ENCODE data around the gene NID1. TPM values are rescaled to one million over a fixed set of nuclear protein-coding genes. Genes with fewer than 3 reads are reported as not detected.

The NID1 gene
- total and polyA plus RNA-seq, 8 donors = 3.6 to 28.2 (median 8.7) TPM

GRCh38 chr1:236033336-236033735 is 31.6 kb downstream of the NID1 start:
- no peaks in the 10 kb centered on the region for H3K36me3 ChIP-seq
- intact Hi-C loops (cut with DNase I) = no loop called here

GRCh38 chr1:236030534-236030933 is 34.4 kb downstream of the NID1 start:
- intact Hi-C loops (cut with DNase I) = no loop called here
- TF ChIP-seq CTCF (IDR thresholded peaks at IDR 0.05) = no peak
- H3K36me3 ChIP-seq = no peaks in the 10 kb centered on the region
- H3K9me3 ChIP-seq = no peaks in the 10 kb centered on the region
- H3K27me3 ChIP-seq = no peaks in the 10 kb centered on the region
- 22 to 28% methylated on average over 3 of the region's 3 CpGs for WGBS, 2 donors
- no peaks in the 10 kb centered on the region for H3K4me1 ChIP-seq
- ATAC-seq = no peak
- no peak for FAIRE-seq
- no peak for DNase-seq
- H3K4me3 ChIP-seq = no peak overlapping the region
- H3K27ac ChIP-seq = no peak overlapping the region

More at GRCh38 chr1:236033336-236033735, 31.6 kb downstream of the NID1 start:
- ATAC-seq (no peak), DNase-seq (no peak), FAIRE-seq (no peak)
- H3K4me1 ChIP-seq = no peaks in the 10 kb centered on the region
- H3K4me3 ChIP-seq = no peak overlapping the region
- 75 to 81% methylated on average over 4 of the region's 4 CpGs for WGBS, 2 donors
- no peaks in the 10 kb centered on the region for H3K9me3 ChIP-seq
- no peaks in the 10 kb centered on the region for H3K27me3 ChIP-seq
- no peak for TF ChIP-seq CTCF (IDR thresholded peaks at IDR 0.05)
- H3K27ac ChIP-seq = no peak overlapping the region

GRCh38 chr1:236029428-236029940 is 35.4 kb downstream of the NID1 start:
- WGBS, 2 donors = 93 to 94% methylated on average over 26 of the region's 26 CpGs
- ATAC-seq = no peak

GRCh38 chr1:236027104-236027503 is 37.8 kb downstream of the NID1 start:
- DNase-seq = no peak
- TF ChIP-seq CTCF (IDR thresholded peaks at IDR 0.05) = no peak

More at GRCh38 chr1:236029428-236029940, 35.4 kb downstream of the NID1 start:
- no peaks in the 10 kb centered on the region for H3K27me3 ChIP-seq
- FAIRE-seq = no peak
- TF ChIP-seq CTCF (IDR thresholded peaks at IDR 0.05) = no peak
- DNase-seq = no peak
- no peak overlapping the region for H3K27ac ChIP-seq
- H3K9me3 ChIP-seq = no peaks in the 10 kb centered on the region
- intact Hi-C loops (cut with DNase I) = no loop called here
- no peaks in the 10 kb centered on the region for H3K36me3 ChIP-seq
- H3K4me1 ChIP-seq = no peaks in the 10 kb centered on the region
- H3K4me3 ChIP-seq = no peak overlapping the region

GRCh38 chr1:236025836-236026235 is 39.1 kb downstream of the NID1 start:
- H3K9me3 ChIP-seq = no peaks in the 10 kb centered on the region
- TF ChIP-seq CTCF (IDR thresholded peaks at IDR 0.05) = no peak
- FAIRE-seq (no peak), ATAC-seq (no peak), DNase-seq (no peak)
- H3K4me1 ChIP-seq = no peaks in the 10 kb centered on the region
- no peak overlapping the region for H3K4me3 ChIP-seq
- no peaks in the 10 kb centered on the region for H3K36me3 ChIP-seq
- 93 to 96% methylated on average over 14 of the region's 14 CpGs for WGBS, 2 donors
- H3K27ac ChIP-seq = no peak overlapping the region
- intact Hi-C loops (cut with DNase I) = no loop called here
- H3K27me3 ChIP-seq = no peaks in the 10 kb centered on the region

More at GRCh38 chr1:236027104-236027503, 37.8 kb downstream of the NID1 start:
- Histone ChIP-seq H3K36me3 (no peaks in the 10 kb centered on the region), H3K4me3 (no peak overlapping the region), H3K4me1 (no peaks in the 10 kb centered on the region), H3K27me3 (no peaks in the 10 kb centered on the region), H3K9me3 (no peaks in the 10 kb centered on the region), H3K27ac (no peak overlapping the region)
- FAIRE-seq (no peak), ATAC-seq (no peak)
- intact Hi-C loops (cut with DNase I) = no loop called here
- whole genome bisulfite sequencing, 2 donors = 82 to 91% methylated on average over 4 of the region's 4 CpGs

Measured in pancreas (tissue), 10 donors.